ENCODE data around the gene SFTPB.
"Not testable (repeated sequence)": the region's sequence is repeated elsewhere in the genome, so short reads cannot be mapped to it uniquely, and the experiment has no call there.

The SFTPB gene

GRCh38 chr2:85675866-85676548 is 8.0 kb upstream of the SFTPB start:
- no peak for DNase-seq (ENCODE audit: low spot score)

GRCh38 chr2:85675427-85675826 is 7.4 kb upstream of the SFTPB start:
- no peak for DNase-seq (ENCODE audit: low spot score)

- DNase-seq (ENCODE audit: low spot score) = no peak
These were observed 6.4 kb upstream of the SFTPB start for GRCh38 chr2:85674417-85674816.

DNA sequence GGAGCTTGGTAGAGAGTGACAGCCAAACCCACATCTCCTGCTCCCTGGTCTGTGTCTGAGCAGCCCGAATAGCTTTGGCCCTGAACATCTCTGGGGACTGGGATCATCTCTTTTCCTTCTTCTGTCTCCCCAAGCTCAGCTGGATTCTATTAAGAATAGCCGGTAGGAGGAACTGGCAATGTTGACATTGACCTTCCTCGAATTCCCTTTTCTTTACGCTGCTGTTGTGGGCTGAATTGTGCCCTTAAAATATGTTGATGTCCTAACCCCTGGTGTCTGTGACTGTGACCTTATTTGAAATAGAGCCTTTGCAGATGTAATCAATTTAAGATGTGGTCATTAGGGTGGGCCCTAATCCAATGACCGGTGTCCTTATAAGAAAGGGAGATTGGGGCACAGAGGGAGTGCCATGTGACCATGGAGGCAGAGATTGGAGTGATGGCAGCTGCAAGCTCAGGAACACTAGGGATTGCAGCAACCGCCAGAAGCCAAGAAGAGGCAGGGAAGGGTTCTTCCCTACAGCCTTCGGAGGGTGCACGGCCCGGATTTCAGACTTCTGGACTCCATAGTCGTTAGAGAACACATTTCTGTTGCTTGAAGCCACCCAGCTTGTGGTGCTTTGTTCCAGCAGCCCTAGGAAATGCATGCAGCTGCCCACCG is 5.8 kb upstream of the SFTPB start:
- DNase-seq (ENCODE audit: low spot score) = no peak

DNA sequence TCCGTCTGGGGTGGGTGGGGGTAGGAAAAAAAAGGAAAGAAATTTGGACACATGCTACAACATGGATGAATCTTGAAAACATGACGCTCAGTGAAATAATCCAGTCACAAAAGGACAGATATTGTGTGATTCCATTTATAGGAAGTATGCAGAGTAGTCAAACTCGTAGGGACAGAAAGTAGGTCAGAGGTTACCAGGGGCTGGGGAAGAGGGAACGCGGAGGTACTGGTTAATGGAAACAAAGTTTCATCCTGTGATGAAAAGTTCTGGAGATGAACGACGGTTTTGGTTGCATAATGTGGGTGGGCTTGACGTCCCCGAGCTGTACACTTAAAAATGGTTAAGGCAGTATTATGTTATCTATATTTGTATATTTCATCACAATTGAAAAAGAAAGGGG is 4.5 kb upstream of the SFTPB start:
- no peak for DNase-seq (ENCODE audit: low spot score)

GRCh38 chr2:85670416-85670815 is 2.4 kb upstream of the SFTPB start:
- not testable (repeated sequence) for DNase-seq (ENCODE audit: low spot score)

- no peak for DNase-seq (ENCODE audit: low spot score)
These were observed 1.6 kb upstream of the SFTPB start for GRCh38 chr2:85669549-85669948.

DNA sequence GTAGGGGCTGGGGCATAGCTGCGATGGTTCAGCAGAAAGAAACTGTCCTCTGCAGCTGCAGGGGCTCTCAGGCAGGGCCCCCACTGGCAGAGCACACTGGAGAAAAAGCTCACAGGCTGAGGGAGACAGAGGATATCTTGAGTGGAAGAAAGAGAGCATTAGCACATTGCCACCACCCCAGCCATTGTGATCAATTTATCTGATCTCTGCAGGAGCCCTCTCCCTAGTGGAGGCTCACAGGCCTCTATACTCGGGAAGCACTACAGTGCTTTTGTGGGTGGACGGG is 801 bp upstream of the SFTPB start:
- DNase-seq (ENCODE audit: low spot score) = no peak

GRCh38 chr2:85667561-85668008 is 414 bp downstream of the SFTPB start:
- DNase-seq (ENCODE audit: low spot score) = no peak

DNA sequence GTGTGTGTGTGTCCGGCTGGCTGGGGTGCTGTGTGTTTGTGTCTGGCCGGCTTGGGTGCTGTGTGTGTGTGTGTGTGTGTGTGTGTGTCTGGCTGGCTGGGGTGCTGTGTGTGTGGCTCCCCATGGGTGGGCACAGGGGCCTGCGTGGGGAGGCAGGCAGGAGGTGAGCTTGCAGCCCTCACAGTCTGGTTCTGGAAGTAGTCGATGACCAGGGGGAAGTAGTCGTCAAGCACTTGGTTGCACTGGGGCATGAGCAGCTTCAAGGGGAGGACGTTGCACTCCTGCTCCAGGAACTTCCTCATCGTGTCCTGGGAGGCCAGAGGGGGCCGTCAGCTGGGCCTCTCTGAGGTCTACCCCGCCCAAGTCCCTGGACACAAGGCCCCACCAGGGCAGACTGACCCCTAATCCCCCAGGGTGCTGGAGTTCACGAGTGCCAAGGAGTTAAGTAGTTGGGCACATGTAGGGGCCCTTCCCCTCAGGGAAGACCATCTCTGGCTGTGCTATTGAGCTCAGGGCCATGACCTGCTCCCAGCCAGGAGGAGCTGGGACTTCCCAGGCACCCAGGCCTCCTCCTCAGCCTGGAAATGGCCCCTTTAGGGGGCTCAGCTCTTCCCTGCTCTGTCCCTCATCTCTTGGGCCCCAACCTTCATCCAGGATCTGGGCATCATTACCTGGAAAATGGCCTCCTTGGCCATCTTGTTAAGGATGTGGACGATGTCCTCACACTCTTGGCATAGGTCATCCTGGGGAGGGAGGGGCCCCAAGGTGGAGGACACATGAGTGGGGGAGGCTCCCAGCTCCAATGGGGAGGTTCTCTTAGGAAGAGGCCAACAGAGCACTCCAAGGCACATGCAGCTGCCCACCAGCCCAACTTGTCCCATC is 1.3 kb downstream of the SFTPB start:
- no peak for DNase-seq (ENCODE audit: low spot score)

- no peak for DNase-seq (ENCODE audit: low spot score)
These were observed 2.0 kb downstream of the SFTPB start for GRCh38 chr2:85666016-85666415.

DNA sequence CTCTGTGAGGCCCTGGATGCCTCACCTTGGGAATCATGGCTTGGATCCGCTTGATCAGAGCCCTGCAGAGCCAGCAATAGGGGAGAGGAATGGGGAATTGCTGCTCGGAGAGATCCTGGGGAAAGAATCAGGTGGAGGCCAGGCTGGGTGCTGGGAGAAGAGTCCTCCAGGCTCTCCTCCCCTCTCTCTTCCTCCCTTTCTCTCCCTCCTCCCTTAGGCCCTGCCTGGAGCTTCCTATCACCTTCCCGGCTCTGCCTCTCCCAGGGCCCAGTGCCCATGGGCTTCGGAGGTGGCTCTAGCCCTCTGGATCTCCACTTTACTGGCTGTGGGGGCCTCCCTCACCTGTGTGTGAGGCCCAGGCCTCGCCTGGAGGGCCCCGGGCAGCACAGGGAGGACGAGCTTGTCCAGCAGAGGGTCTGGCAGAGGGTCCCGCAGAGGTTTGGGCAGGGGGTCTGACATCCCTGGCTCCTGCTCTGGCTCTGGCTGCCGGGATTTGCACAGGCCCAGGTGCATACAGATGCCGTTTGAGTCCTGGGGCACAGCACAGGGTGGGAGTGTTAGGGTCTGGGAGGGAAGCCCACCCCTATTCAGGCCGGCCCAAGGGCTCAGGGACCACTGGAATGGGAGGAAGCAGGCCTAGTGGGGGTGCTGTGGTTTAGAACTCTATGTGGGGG is 2.6 kb downstream of the SFTPB start:
- DNase-seq (ENCODE audit: low spot score) = no peak

DNA sequence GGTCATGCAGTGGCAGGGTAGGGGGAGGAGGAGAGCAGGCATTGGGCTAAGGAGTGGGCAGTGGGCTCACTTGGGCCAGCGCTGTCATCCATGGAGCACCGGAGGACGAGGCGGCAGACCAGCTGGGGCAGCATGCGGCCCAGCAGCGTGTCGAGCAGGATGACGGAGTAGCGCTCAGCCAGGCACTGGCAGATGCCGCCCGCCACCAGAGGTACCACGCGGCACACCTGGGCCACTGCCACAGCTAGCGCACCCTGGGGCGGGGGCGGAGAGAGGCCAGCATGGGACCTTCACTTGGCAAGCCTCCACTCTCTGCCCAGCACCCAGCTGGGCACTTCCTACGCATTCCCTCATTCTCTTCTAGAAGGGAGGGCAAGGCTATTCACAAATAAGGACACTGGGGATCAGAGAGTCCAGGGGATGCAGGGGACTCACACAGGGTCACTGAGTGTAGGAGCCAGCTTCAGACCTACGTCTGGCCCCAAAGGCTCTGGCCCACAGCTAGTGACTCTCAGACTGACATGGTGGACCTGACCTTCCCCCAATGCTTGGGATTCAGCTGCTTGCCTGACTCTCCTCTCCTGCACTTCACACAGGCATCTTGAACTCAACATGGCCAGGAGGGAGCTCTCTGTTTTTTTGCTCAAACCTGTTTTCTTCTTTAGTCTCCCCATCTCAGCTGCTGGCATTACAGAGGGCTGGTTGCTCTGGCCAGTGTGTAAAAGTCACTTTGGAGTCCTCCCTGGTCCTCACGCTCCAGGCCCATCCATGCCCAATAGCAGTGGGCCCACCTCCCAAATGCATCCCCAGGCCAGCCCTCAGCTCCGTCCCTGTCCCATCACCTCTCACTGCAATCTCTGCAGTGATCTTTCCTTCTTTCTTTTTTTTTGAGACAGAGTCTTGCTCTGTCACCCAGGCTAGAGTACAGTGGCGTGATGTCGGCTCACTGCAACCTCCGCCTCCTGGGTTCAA is 4.1 kb downstream of the SFTPB start:
- no peak for DNase-seq (ENCODE audit: low spot score)

- DNase-seq (ENCODE audit: low spot score) = no peak
These were observed 5.0 kb downstream of the SFTPB start for GRCh38 chr2:85662899-85663593.

- no peak for DNase-seq (ENCODE audit: low spot score)
These were observed 6.7 kb downstream of the SFTPB start for GRCh38 chr2:85661139-85661858.

GRCh38 chr2:85660725-85661124 is 7.3 kb downstream of the SFTPB start:
- no peak for DNase-seq (ENCODE audit: low spot score)

DNA sequence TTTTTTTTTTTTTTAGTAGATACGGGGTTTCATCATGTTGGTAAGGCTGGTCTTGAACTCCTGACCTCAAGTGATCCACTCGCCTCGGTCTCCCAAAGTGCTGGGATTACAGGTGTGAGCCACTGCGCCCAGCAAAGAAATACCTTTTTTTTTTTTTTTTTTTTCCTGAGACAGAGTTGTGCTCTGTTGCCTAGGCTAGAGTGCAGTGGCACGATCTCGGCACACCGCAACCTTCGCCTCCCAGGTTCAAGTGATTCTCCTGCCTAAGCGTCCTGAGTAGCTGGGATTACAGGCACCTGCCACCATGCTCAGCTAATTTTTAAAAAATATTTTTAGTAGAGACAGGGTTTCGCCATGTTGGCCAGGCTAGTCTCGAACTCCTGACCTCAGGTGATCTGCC is 7.7 kb downstream of the SFTPB start:
- DNase-seq (ENCODE audit: low spot score) = not testable (repeated sequence)

DNA sequence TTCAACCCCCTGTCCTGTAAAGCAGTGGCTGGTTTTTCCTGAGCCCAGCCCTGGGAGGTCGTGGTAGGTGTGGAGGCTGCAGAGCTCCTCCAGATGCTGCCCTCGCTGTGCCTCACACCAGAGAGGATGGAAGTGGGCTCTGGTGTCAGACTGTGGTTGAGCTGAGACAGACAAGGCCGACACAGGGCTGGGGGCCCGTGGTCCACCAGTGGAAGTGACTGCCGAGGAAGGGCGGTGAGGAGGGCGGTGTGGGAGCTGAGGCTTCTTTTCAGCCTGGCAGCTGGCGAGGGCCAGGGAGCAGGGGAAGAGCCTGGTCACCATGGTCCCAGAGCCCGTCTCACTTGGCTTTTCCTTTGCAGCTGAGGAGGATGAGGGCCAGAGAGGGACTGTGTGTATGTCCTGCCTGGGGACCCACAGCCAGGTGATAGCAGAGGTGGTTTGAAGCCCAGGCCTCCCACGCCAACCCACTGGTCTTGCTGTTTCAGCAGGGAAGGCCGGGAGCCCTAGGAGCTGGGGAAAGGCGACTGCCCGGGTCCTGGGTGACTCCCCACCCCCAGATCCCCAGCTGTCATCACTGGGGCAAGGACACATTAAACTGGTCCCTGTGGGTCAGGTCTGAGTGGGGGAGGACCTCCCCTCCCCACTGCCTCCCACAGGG is 8.5 kb downstream of the SFTPB start:
- DNase-seq (ENCODE audit: low spot score) = no peak

GRCh38 chr2:85657399-85657798 is 10.6 kb downstream of the SFTPB start:
- DNase-seq (ENCODE audit: low spot score) = not testable (repeated sequence)

All from germinal center (tissue), 1 donor.